PC-3 (cell line): Measurements from ENCODE around the gene PDGFRA.

Experiments used
- EZH2 ChIP-seq: fragments of 300-600 bp; sonication (generic); IDR thresholded peaks from one replicate; pipeline ENCODE4 v1.6.1; 2017; ENCODE audit warnings: antibody characterized with exemption, mild to moderate bottlenecking, low read length; ENCODE audit not compliant: unreplicated experiment
- EZH2phosphoT487 ChIP-seq: fragments of 300-600 bp; sonication (generic); IDR thresholded peaks from 2 replicates; pipeline ENCODE4 v1.6.1; 2018; ENCODE audit warnings: mild to moderate bottlenecking, antibody characterized with exemption, low read length, borderline replicate concordance
- TF ChIP-seq, protein P1 (sequence below): fragments of 300-600 bp; sonication (generic); conservative IDR thresholded peaks from 2 replicates; pipeline ENCODE4 v1.5.1; 2017; ENCODE audit warnings: antibody characterized with exemption, low read depth, mild to moderate bottlenecking, low read length

- TF ChIP-seq, protein P1, sequence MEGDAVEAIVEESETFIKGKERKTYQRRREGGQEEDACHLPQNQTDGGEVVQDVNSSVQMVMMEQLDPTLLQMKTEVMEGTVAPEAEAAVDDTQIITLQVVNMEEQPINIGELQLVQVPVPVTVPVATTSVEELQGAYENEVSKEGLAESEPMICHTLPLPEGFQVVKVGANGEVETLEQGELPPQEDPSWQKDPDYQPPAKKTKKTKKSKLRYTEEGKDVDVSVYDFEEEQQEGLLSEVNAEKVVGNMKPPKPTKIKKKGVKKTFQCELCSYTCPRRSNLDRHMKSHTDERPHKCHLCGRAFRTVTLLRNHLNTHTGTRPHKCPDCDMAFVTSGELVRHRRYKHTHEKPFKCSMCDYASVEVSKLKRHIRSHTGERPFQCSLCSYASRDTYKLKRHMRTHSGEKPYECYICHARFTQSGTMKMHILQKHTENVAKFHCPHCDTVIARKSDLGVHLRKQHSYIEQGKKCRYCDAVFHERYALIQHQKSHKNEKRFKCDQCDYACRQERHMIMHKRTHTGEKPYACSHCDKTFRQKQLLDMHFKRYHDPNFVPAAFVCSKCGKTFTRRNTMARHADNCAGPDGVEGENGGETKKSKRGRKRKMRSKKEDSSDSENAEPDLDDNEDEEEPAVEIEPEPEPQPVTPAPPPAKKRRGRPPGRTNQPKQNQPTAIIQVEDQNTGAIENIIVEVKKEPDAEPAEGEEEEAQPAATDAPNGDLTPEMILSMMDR = no peak
- no peak for TF ChIP-seq EZH2
- no peak for TF ChIP-seq EZH2phosphoT487
Observed at GRCh38 chr4:54209617-54210016, 19.5 kb upstream of the PDGFRA start.
